PC-9 (cell line): Measurements from ENCODE around the gene CNIH3.

Experiments used
- EZH2 ChIP-seq: fragments of 200-600 bp; sonication (generic); IDR thresholded peaks from 2 replicates; pipeline ENCODE4 v1.8.0; 2017; ENCODE audit warnings: antibody characterized with exemption, low read depth
- TF ChIP-seq, protein P1 (sequence below): fragments of 200-600 bp; sonication (generic); conservative IDR thresholded peaks from 2 replicates; pipeline ENCODE4 v1.6.1; 2017; ENCODE audit warnings: mixed run types, antibody characterized with exemption, mild to moderate bottlenecking, moderate library complexity

DNA sequence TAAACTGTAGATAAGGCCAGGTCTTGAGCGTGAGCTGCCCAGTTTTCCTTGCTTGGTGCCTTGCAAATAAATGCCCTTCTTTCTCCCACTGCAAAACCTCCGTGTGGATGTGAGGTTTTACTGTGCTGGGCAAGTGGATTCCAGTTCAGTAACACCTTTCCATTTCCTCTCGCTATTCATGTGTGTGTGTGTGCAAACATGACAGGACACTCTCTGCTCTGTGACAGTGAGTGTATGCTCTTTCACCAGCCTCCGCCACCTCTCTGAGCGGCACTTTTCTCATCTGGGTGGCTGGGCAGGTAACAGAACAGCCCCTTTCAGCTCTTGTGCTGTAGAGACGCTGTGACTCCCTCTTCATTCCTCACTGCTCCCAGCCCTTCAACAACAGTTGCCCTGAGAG is 23.9 kb downstream of the CNIH3 start:
- TF ChIP-seq EZH2, result no peak
- TF ChIP-seq, protein P1, sequence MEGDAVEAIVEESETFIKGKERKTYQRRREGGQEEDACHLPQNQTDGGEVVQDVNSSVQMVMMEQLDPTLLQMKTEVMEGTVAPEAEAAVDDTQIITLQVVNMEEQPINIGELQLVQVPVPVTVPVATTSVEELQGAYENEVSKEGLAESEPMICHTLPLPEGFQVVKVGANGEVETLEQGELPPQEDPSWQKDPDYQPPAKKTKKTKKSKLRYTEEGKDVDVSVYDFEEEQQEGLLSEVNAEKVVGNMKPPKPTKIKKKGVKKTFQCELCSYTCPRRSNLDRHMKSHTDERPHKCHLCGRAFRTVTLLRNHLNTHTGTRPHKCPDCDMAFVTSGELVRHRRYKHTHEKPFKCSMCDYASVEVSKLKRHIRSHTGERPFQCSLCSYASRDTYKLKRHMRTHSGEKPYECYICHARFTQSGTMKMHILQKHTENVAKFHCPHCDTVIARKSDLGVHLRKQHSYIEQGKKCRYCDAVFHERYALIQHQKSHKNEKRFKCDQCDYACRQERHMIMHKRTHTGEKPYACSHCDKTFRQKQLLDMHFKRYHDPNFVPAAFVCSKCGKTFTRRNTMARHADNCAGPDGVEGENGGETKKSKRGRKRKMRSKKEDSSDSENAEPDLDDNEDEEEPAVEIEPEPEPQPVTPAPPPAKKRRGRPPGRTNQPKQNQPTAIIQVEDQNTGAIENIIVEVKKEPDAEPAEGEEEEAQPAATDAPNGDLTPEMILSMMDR, result no peak
